Effector memory CD8-positive, alpha-beta T cell (primary cell): ENCODE data around the gene GPR17.

Experiments used
- ATAC-seq: fragments of 150-1000 bp; cut with Tn5 transposase; replicated peaks from 2 replicates; pipeline ENCODE4 v1.10.0; 2021; ENCODE audit warnings: mild to moderate bottlenecking, moderate library complexity
- DNase-seq, 3 experiments: peaks; one replicate each; pipeline ENCODE4 v3.0.0; 2021
- H3K27ac Mint-ChIP-seq, 2 donors: one replicate each; pipeline ENCODE4 v1.8.0; 2022; ENCODE audit warnings: mild to moderate bottlenecking in 2 of 2, mixed read lengths in 2 of 2, moderate library complexity in 2 of 2
- H3K27me3 Mint-ChIP-seq, 2 donors: one replicate each; pipeline ENCODE4 v1.8.0; 2022; ENCODE audit warnings: mixed read lengths in 2 of 2
- H3K36me3 Mint-ChIP-seq: one replicate; pipeline ENCODE4 v1.8.0; 2022; ENCODE audit warnings: mild to moderate bottlenecking, moderate library complexity, mixed read lengths; ENCODE audit not compliant: insufficient read depth
- H3K4me1 Mint-ChIP-seq, 2 donors: one replicate each; pipeline ENCODE4 v1.8.0; 2022; ENCODE audit warnings: low read depth in 2 of 2, mixed read lengths in 2 of 2
- H3K4me3 Mint-ChIP-seq, 2 donors: one replicate each; pipeline ENCODE4 v1.8.0; 2022; ENCODE audit warnings: mild to moderate bottlenecking in 2 of 2, mixed read lengths in 2 of 2, moderate library complexity in 2 of 2
- H3K9me3 Mint-ChIP-seq, 2 donors: one replicate each; pipeline ENCODE4 v1.8.0; 2022; ENCODE audit warnings: mixed read lengths in 2 of 2

Gene GPR17

DNA sequence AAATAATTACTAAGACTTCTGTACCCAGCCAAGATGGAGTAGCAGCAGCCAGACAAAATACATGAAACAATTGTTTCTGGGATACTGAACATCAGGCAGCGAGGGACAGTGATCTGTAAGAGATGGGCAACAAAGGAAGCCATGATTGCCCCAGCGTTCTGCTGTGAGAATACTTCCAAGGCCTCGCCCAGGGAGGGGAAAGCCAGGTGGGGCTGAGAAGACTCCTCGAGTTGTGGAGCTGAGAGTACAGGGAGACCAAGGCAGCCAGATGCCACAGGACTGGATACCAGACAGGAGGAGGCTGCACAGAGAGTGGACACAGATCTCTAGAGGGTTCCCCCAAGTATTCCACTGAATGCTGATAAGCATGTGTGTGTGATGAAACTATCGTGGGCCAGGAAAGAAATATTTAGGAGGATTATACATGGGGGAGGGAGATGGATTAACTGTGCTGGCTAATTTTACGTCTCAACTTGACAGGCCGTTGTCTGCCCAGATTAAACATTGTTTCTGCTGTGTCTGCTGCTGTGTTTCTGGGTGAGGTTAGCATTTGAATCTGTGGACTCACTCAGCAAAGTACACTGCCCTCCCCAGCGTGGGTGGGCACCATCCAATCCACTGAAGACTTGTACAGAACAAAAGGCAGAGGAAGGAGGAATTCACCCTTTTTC, 39.6 kb downstream of the GPR17 start:
- no peaks in the 10 kb centered on the region for H3K9me3 Mint-ChIP-seq
- no peak overlapping the region for H3K4me3 Mint-ChIP-seq
- DNase-seq (no peak), ATAC-seq (no peak)
- no peak overlapping the region for H3K27ac Mint-ChIP-seq
- peaks cover 5 to 45% of the 10 kb centered on the region in 2 donors for H3K27me3 Mint-ChIP-seq
- H3K36me3 Mint-ChIP-seq: peaks cover 2% of the 10 kb centered on the region
- peaks cover 0 to 2% of the 10 kb centered on the region in 2 donors for H3K4me1 Mint-ChIP-seq

- peaks cover 5 to 37% of the 10 kb centered on the region in 2 donors for H3K27me3 Mint-ChIP-seq
- no peak overlapping the region for H3K4me3 Mint-ChIP-seq
- no peak overlapping the region for H3K27ac Mint-ChIP-seq
- no peak for ATAC-seq
- peaks cover 6 to 13% of the 10 kb centered on the region in 2 donors for H3K9me3 Mint-ChIP-seq
- H3K36me3 Mint-ChIP-seq: no peaks in the 10 kb centered on the region
- H3K4me1 Mint-ChIP-seq: no peaks in the 10 kb centered on the region
- no peak for DNase-seq
Measured at GRCh38 chr2:127688405-127688804, 42.5 kb downstream of the GPR17 start.

GRCh38 chr2:127690696-127691095, 44.7 kb downstream of the GPR17 start:
- peaks cover 6 to 13% of the 10 kb centered on the region in 2 donors for H3K9me3 Mint-ChIP-seq

GRCh38 chr2:127694986-127695385, 49.0 kb downstream of the GPR17 start:
- no peak for DNase-seq
- Mint-ChIP-seq H3K4me3 (no peak overlapping the region), H3K4me1 (no peaks in the 10 kb centered on the region), H3K27me3 (peaks cover 0 to 13% of the 10 kb centered on the region in 2 donors), H3K27ac (no peak overlapping the region), H3K36me3 (no peaks in the 10 kb centered on the region), H3K9me3 (peaks cover 6 to 13% of the 10 kb centered on the region in 2 donors)
- ATAC-seq: no peak

More at GRCh38 chr2:127690696-127691095, 44.7 kb downstream of the GPR17 start:
- Mint-ChIP-seq H3K27me3 (peaks cover 5 to 23% of the 10 kb centered on the region in 2 donors), H3K36me3 (no peaks in the 10 kb centered on the region), H3K4me1 (no peaks in the 10 kb centered on the region), H3K27ac (no peak overlapping the region), H3K4me3 (no peak overlapping the region)
- DNase-seq: no peak
- no peak for ATAC-seq

DNA sequence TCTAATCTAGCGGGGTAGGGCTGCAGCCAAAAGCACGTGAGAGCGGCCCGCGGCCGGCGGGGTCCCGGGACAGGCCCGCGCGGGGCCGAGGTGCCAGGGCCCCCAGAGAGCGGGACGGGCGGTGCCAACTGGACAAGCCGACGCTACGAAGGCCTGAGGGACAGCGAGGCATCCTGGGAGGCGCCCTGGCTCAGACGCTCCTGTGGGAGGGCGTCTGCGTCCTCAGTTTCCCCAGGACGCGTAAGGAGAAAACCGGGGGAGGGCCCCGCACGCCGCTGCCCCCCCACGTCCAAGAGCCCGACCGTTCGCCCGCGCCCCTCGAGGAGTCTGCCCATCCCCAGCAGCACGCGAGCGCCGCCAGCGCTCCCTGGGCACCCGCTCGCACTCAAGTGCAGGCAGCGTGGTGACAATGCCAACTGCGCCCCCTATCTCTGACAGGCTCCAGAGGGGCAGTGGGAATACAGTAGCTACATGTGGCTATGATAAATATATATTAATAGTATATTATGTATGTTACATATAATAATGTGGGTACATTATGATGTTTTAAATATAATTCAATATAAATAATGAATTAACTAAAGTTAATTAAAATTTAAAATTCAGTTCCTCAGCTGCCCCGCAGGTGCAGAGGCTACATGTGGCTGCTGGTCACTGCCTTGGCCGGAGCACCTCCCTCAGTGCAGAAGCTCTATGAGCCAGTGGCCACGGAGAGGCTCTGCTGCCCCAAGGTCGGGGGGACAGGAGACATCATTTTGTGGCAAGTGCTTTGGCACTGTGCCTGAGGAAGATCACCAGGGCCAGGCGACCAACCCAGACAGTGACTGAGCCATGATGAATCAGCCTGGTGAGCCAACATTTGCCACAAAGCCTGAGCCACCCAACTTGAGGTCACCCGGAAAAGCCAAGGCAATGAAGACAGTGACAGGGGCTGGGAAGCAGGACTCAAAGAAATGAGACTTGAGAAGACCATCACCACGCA, 49.8 kb downstream of the GPR17 start:
- DNase-seq (peak in 2 of 3 experiments; percentile 50 to 53), ATAC-seq (peak; percentile 93)
- Mint-ChIP-seq H3K27ac (no peak overlapping the region), H3K4me3 (no peak overlapping the region), H3K36me3 (peaks cover 8% of the 10 kb centered on the region), H3K4me1 (peaks cover 7% of the 10 kb centered on the region in 2 donors), H3K27me3 (peaks cover 0 to 13% of the 10 kb centered on the region in 2 donors), H3K9me3 (peaks cover 6 to 12% of the 10 kb centered on the region in 2 donors)

GRCh38 chr2:127697482-127698180, 51.7 kb downstream of the GPR17 start:
- H3K27me3 Mint-ChIP-seq: peaks cover 0 to 13% of the 10 kb centered on the region in 2 donors
- no peak overlapping the region for H3K27ac Mint-ChIP-seq
- H3K4me1 Mint-ChIP-seq: peaks cover 13 to 17% of the 10 kb centered on the region in 2 donors
- H3K9me3 Mint-ChIP-seq: no peaks in the 10 kb centered on the region
- DNase-seq: no peak
- no peak overlapping the region for H3K4me3 Mint-ChIP-seq
- no peak for ATAC-seq
- peaks cover 21% of the 10 kb centered on the region for H3K36me3 Mint-ChIP-seq

- peaks cover 23% of the 10 kb centered on the region for H3K36me3 Mint-ChIP-seq
Measured at GRCh38 chr2:127698553-127699355, 52.8 kb downstream of the GPR17 start.

DNA sequence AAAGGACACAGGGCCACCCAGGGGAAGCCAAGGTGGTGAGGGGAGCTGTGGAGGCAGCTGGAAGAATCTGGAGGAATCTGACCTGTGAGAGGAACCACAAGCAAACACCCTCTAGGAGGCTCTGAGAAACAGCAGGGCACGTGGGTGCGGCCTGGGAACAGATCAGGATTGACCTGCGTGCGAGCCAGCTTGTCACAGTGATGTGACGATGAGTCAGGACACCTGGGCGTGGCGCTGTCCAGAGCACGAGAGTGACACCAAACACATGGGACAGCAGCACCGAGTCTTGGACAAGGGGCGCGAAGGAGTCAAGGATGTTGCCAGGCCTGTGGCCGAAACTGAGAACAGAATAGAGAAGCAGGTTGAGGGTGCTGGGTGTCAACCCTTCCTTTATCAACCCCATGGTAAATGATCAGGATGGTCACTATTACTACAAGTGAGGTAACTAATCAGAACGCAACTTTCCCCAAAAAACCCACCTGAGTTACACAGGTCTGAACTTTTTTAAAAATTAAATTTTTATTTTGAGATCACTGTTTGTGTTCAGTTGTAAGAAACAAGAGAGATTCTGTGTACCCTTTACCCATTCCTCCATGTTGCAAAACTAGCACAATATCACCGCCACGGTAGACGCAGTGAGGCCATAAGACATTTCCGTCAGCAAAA, 54.7 kb downstream of the GPR17 start:
- DNase-seq (peak in 2 of 3 experiments; percentile 5 to 16), ATAC-seq (no peak)
- H3K9me3 Mint-ChIP-seq: no peaks in the 10 kb centered on the region
- H3K4me1 Mint-ChIP-seq: peaks cover 22 to 30% of the 10 kb centered on the region in 2 donors
- H3K27me3 Mint-ChIP-seq: peaks cover 0 to 13% of the 10 kb centered on the region in 2 donors
- peak overlapping the region; percentile 87 to 91 for H3K4me3 Mint-ChIP-seq
- H3K36me3 Mint-ChIP-seq: peaks cover 36% of the 10 kb centered on the region
- H3K27ac Mint-ChIP-seq: peak overlapping the region; percentile 96

More at GRCh38 chr2:127698553-127699355, 52.8 kb downstream of the GPR17 start:
- Mint-ChIP-seq H3K4me3 (no peak overlapping the region), H3K27me3 (peaks cover 0 to 13% of the 10 kb centered on the region in 2 donors), H3K9me3 (no peaks in the 10 kb centered on the region), H3K27ac (no peak overlapping the region), H3K4me1 (peaks cover 16 to 17% of the 10 kb centered on the region in 2 donors)
- ATAC-seq: no peak
- DNase-seq: no peak

GRCh38 chr2:127701193-127701650, 55.3 kb downstream of the GPR17 start, which contains the start of gene SFT2D3:
Gene SFT2D3 (plus strand): TSS chr2:127701497. CDS start chr2:127701529, 32 bp downstream.
- H3K9me3 Mint-ChIP-seq: no peaks in the 10 kb centered on the region
- peaks cover 42% of the 10 kb centered on the region for H3K36me3 Mint-ChIP-seq
- peaks cover 22 to 30% of the 10 kb centered on the region in 2 donors for H3K4me1 Mint-ChIP-seq
- peaks cover 0 to 13% of the 10 kb centered on the region in 2 donors for H3K27me3 Mint-ChIP-seq
- DNase-seq: peak; percentile 82 to 84 (median 84)
- H3K4me3 Mint-ChIP-seq: peak within 1 kb of the TSS; percentile 87 to 91
- peak within 1 kb of the TSS; percentile 96 for H3K27ac Mint-ChIP-seq
- peak; percentile 72 for ATAC-seq

GRCh38 chr2:127701651-127702394, 55.9 kb downstream of the GPR17 start:
- Mint-ChIP-seq H3K27ac (peak overlapping the region; percentile 96), H3K27me3 (peaks cover 0 to 7% of the 10 kb centered on the region in 2 donors), H3K36me3 (peaks cover 46% of the 10 kb centered on the region), H3K9me3 (no peaks in the 10 kb centered on the region), H3K4me1 (peaks cover 22 to 34% of the 10 kb centered on the region in 2 donors), H3K4me3 (peak overlapping the region; percentile 87 to 91)
- DNase-seq (peak; percentile 77 to 78 (median 77)), ATAC-seq (peak; percentile 80)
